SHP77 treated with DMSO at 0.1 percent for 48 hours (cell line): ENCODE data around the gene MAGEB17.
"Not testable (repeated sequence)": the region's sequence is repeated elsewhere in the genome, so short reads cannot be mapped to it uniquely, and the experiment has no call there.

Experiments used
- DNase-seq: peaks from one replicate; lab custom pipeline; 2025; lab: John Stamatoyannopoulos, UW

Gene MAGEB17

DNA sequence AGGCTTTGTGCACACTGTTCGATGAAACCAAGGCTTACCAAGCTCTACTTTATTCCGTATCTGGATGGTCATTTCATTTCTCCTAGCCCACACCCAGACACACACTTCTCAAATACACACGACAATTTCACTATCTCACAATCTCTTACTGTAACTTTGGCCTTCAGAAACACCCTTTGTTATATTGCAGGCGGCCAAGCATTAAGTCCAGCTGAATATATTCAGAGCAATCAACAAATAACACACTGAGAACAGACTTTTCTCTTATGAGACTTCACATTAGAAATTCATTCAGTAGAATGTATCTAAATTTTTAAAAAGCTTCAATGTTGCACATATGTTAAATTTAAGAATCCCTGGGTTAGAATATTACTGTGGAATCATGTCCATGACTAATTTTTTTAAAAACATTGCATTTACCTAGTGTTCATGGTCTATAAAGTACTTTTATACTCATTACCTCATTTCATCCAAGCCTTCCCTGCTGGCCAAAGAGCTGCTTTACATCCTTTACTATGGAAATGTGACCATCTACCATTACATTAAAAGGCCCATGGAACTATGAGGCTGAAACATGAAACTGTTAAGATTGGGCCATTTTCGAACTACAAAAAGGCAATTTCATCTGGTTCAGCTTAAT lies 10.5 kb upstream of the MAGEB17 start:
- no peak for DNase-seq

DNA sequence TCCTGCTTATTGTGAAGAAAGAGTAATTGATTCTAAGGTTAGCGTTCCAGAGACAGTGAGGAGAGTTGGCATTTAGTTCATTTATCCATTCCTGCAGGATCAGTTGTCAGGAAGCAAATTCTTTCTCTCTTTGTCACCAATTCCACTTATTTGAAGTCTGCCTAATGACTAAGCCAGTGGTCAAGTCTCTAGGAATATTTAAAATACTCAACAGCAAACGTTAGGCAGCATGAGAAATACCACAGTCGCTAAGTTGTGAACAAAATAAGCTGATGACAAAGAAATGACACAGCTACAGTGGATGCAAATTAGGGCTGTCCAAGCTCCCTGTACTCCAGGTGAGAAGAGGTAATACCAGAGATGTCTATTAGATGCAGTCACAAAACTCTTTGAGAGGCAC lies 6.6 kb upstream of the MAGEB17 start:
- DNase-seq = no peak

DNA sequence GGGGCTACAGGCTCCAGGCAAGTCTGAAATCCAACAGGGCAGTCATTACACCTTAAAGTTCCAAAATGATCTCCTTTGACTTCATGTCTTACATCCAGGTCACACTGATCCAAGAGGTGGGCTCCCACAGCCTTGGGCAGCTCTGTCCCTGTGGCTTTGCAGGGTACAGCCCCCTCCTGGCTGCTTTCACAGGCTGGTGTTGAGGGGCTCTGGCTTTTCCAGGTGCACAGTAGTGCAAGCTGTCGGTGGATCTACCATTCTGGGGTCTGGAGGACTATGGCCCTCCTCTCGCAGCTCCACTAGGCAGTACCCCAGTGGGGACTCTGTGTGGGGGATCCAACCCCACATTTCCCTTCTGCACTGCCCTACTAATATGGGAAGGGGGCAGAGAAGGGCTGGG lies 6.1 kb upstream of the MAGEB17 start:
- not testable (repeated sequence) for DNase-seq

DNA sequence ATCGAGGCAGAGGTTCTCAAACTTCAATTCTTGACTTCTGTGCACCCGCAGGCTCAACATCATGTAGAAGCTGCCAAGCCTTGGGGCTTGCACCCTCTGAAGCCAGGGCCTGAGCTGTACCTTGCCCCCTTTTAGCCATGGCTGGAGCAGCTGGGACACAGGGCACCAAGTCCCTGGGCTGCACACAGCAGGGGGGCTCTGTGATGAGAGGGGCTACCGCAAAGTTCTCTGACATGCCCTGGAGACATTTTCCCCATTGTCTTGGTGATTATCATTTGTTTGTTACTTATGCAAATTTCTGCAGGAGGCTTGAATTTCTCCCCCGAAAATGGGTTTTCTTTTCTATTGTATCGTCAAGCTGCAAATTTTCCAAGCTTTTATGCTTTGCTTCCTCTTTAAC lies 4.9 kb upstream of the MAGEB17 start:
- DNase-seq = no peak

DNA sequence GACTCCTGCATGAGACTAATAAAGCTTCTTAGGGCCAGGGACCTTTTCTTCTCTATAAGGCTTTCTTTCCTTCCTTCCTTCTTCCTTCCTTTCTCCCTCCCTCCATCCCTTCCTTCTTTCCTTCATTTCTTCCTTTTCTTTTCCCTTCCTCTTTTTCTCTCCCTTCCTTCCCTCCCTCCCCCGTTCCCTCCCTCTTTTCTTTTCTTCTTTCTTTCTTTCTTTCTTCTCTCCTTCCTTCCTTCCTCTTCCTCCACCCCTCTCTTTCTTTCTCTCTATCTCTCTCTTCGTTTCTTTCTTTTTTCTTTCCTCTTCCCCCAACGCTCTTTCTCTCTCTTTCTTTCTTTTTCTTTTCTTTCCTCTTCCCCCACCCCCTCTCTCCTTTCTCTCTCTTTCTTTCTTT lies 2.5 kb upstream of the MAGEB17 start:
- no peak for DNase-seq

DNA sequence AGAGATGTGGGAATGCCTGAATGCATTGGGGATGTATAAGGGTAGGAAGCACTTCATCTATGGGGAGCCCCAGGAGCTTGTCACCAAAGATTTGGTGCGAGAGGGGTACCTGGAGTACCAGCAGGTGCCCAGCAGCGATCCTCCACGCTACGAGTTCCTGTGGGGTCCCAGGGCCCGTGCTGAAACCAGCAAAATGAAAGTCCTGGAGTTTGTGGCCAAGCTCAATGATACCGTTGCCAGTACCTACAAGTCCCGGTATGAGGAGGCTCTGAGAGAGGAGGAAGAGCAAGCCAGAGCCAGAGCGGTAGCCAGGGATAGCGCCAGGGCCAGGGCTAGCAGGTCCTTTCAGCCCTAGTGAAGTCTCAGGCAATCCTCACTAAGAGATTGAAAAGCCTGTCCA lies 3.8 kb downstream of the MAGEB17 start:
- no peak for DNase-seq

DNA sequence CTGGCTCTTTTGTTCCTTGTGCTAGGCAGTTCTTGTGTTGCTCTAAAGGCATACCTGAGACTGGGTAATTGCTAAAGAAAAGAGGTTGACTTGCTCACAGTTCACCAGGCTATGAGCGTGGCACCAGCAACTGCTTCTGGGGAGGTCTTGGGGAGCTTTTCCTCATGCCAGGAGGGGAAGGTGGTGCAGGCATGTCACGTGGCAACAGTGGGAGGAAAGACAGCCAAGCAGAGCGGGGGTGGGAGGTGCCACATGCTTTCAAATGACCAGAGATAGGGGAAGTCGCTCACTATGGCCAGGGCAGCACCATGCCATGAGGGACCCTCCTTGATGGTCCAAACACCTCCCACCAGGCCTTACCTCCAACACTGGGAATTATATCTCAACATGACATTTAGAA lies 4.7 kb downstream of the MAGEB17 start:
- DNase-seq = no peak

DNA sequence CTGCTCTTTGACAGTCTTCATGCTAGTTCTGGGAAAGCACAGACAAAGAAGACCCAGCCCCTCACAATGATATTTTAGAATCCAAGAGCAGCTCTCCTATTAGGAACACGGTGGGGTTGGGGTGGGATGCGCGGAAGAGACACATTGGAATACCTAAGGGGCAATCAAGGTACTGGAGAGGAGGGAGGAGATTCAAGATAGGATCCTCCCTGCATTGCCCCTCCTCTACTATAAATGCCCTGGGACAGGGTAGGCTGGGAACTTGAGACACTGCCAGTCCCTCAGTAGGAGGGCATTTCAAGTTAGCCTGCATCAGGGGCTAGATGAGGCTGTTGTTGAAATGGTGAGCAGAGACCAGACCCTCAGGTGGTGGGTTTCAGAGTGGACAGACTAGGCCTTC lies 5.1 kb downstream of the MAGEB17 start:
- DNase-seq = no peak

DNA sequence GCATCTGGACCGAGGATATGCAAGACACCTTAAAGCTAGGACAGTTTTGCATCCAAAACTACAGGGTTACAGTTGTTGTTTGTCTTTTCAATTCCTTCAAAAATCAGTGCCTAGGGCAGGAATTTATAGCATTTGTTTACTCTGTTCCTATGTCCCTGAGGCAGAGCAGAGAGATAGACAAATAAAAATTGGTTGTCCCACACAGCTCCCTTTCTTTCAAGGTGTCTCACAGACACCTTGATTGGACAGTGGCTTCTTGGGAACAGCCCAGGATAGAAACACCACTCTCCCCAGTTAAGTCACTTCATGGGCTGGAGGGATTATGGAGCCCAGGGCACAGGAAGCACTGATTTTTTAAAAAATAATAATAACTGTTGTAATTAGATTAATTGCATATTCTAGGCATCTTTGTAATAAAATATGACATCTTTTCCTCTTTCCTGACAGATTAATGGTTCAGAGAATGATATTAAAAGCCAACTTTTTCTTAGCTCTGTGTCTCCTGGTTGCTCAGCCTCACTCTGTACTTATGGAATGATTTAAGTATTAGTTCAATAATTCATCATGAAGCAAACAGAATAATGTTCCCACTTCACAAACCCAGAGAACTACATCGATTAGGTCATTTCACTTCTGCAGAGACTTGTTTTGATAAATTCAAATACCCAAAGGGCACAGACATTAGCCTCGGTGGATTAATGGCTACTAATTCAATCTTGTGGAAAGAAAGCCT lies 8.2 kb downstream of the MAGEB17 start:
- DNase-seq = no peak

DNA sequence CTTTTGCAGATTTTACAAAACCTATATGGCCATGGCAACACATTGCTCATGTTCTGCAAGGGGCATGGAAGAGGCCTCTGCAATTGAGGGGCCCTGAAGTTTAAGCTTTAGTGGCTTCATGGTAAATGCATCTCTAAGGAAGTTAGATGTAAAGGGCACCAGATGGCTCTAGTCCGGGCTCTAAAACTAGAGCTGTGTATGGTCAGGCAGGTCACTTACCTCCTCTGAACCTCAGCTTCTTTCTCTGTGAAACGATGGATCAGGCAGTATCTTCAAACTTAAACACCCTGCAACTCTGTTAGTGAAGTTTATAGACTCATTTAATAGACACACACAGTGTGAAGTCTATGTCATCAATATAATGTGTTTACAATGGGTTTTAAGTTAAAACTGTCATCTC lies 10.0 kb downstream of the MAGEB17 start:
- DNase-seq = no peak

DNA sequence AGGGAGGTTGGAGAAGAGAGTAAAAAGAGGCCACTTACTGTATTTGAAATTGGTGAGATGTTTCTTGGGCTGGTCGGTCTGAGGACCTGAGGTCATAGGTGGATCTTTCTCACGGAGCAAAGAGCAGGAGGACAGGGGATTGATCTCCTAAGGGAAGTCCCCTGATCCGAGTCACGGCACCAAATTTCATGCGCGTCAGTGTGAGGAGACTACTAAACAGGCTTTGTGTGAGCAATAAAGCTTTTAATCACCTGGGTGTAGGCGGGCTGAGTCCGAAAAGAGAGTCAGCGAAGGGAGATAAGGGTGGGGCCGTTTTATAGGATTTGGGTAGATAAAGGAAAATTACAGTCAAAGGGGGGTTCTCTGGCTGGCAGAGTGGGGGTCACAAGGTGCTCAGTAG lies 16.6 kb downstream of the MAGEB17 start:
- not testable (repeated sequence) for DNase-seq

DNA sequence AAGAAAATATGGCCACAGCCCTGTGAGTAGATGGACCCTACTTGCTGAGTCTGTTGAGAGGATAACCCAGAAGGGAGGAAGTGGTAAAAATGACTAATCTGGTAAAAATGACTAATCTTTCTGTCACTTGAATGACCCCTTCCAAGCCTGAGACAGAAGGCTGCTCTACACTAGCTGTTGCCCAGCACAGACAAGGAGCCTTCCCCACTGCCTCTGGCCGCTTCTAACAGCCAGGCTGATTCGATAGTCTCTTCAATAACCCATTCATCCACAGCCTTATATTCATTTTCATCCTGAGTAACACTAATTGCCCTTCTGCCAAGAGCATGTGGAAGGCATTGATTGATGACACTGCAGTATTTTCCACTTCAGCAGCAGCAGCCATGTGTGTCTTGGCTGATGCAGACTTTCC lies 18.4 kb downstream of the MAGEB17 start:
- DNase-seq = no peak

DNA sequence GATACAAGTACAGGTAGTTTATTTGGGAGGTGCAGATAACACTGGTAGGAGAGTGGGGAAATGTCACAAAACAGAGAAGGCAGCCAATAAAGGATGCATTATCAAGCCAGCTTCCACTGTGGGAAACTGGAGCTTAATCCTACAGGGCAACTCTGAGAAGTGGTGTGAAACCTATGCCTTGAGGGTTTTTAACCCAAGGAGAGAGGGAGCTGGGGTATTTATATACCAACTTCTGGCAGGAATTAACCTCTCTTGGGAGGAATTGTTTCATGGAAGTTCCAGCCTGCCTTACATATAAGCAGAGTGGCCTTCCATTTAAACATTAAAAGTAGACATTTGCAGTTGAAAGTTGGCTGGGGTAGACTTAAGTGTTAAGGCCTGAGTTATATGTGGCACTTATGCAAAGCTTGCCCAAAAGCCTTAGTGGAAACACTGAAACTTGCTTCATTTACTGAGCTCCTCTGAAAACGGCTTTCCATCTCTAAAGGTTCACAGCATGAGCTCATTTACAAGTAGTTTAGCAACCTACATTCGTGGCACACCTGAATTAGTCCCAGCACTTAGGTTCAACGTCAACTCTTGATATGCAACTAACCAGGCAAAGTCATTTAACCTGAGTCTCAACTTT lies 19.2 kb downstream of the MAGEB17 start:
- DNase-seq = no peak

DNA sequence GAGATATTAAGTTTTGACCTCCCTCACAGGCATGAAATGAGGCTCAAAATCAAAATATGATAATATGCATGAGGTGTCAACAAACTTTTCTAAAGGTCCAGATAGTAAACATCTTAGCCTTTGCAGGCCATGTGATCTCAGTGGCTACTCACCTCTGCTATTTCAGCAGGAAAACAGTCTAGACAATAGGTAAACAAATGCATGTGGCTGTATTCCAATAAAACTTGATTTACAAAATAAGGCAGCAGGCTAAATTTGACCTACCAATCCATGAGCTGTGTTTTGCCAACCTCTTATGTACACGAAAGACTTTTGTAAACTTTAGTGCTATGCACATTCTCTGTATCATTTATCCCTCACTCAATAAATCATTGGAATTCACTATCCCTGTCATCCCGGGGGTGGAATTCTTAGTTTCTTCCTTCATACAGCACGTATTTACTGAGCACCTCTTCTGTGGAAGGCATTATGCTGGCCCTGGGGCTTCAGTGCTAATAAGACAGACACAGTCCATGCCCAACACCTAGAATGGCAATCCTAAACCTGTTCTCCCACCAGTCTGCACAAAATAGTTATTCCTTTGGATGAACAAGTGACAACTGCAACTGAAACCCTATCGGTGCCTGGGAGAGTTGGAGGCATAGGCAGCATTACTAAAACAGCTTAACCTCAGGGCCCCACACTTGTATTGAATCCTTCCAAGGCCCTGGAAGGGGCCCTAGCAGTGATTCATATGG lies 19.9 kb downstream of the MAGEB17 start:
- DNase-seq = no peak

DNA sequence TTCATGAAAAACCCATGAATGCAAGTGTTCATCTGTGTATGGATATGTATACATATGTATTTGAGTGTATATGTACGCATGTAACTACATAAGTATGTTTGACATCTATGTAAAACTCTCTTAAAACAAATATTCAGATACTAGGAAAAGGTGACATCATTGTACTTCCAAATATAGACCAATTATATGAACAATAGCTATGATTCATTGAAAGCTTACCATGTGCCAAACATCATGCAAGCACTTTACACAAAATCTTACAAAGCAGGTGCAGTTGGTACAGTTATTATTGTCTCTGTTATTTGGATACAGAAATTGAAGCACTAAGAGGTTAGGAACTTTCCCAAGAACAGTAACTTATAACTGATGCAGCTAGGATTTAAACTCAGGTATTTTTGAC lies 21.4 kb downstream of the MAGEB17 start:
- DNase-seq = no peak

DNA sequence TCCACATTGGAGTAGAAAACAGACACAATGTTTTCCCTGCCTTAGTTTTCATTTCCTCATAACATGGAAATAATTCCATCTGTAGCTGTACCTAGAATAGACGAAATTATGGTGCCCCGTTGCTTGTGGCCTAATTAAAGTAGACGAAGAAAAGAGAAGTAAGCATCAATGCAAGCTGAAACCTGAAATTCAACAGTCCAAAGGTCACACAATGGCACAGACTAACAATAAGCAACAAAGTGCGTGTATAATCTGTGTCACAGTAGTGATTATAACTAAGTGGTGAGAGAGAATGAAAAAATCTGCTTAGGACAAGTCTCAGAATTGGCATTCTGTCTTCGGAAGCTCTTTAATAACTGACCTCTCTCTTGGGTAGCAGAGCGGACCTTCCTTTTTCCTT lies 24.3 kb downstream of the MAGEB17 start:
- DNase-seq = no peak

DNA sequence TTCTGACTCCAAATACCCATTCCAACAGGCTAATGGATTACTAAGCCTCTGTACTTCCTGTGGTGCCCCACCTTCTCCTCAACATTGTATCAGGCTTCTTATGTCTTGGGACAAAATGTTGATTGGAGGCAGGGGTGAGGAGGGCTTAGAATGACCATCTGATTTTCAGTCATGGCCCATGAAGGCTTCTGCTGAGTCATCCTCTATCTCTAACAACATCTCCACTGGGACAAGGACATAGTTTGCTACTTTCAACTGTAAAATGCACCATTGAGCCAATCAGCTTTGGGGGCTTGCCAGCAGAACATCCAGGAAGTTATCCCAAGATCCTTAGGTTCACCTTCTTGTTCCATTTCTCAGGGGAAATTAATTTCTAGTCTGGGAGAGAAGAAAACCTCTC lies 29.5 kb downstream of the MAGEB17 start:
- no peak for DNase-seq

DNA sequence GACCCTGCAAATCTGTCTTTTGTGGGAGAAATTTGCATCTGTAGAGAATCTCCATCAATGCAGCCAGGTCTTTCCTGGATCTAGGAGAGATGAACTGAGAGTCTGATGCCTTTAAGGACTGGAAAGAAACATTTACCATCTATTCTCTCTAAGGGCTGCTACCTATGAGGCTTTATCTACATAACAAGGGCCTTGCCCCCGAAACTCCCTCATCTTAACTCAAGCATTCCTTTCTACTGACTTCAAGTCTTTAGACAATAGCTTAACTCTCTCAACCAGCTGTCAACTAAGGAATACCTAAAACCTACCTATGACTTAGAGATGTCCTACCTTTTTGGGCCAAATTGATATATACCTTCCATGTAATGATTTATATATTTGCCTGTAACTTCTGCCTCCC lies 32.1 kb downstream of the MAGEB17 start:
- no peak for DNase-seq

DNA sequence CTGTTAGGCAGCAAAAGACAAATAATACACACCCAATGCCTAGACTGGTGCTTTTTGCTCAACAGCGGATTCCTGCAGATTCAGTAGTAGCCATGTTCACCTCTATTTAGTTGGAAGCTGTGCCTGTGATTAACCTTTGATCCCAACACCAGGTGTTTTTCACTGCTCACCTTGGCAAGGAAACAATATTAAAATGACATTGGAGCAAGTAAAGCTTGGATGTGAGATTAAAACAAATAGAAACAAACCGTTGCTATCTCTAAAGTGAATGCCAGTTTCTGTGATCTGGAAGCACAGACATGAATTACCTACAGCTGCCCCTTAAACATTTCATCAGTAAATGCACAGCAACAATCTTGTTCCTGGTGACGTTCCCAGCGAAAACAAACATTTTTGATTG lies 35.7 kb downstream of the MAGEB17 start:
- DNase-seq = no peak

DNA sequence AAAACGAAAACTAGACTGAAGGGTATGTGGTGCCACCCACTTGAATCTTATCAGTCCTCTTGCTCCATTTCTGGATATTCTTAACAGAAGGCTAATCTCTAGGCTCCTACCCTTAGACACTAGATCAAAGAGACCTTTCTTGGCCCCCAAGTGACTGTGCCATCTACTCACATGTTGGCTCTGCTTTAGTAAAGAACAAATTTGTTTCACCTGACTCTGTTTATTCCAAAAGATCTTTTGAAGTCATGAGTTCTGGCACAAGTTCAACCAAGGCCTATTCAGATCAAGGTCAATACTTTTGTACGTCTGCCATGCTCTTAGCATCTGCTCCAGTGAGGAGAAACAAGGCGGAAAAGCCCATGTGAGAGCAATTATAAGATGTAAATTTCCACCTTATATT lies 37.3 kb downstream of the MAGEB17 start:
- DNase-seq = no peak

DNA sequence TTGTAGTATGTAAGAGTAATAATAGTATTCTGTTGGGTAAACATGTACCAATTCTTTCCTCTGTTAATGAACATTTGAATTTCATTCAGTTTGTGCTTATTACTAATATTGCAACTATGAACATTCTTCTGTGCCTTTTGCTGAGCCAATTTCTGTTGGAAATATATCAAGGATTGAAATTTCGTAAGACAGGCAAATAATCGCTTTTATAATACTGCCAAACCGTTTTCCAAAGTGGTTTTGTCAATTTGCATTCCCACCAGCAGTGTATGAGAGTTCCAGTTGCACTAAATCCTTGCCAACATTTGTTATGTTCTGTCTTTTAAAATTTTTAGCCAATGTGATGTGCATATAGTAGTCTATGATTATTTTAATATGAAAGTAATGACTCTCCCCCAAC lies 38.6 kb downstream of the MAGEB17 start:
- no peak for DNase-seq

DNA sequence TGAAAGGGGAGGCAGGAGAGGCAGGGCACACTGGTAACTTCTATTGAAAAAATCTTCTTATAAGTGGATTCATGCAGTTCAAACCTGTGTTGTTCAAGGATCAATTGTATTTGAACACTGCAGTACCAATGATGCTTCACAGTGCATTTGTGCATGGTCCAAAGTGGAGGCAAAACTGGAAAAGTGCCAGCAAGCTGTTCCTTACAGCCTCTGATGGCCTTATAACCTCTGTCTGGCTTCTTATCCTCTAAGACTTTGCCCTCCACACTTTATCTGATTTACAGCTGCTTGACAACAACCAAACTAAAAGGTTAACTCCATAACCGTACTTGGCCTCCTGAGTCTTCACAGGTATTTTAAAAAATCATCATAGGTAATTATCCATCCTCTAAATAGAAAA lies 40.4 kb downstream of the MAGEB17 start:
- DNase-seq = no peak

DNA sequence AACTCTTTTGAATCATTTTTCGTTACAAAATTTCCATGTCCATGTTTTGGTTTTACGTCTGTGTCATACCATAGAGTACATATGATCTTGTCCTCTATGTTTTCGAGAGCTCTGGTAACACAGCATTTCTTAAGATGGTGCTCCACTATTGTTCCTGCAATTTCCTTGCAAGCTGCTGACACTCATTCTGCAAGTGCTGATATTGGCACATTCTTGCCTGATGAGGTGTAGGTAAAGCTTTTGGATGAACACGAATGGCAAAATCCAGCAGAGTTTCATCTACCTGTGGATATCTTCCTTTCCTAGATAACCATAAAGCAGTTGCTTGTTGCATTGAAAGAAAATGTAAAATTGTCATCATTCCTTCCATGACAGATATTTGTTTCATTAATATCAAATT lies 41.3 kb downstream of the MAGEB17 start:
- DNase-seq = no peak
